Measurements from ENCODE around the gene UBE2R2.

DNA sequence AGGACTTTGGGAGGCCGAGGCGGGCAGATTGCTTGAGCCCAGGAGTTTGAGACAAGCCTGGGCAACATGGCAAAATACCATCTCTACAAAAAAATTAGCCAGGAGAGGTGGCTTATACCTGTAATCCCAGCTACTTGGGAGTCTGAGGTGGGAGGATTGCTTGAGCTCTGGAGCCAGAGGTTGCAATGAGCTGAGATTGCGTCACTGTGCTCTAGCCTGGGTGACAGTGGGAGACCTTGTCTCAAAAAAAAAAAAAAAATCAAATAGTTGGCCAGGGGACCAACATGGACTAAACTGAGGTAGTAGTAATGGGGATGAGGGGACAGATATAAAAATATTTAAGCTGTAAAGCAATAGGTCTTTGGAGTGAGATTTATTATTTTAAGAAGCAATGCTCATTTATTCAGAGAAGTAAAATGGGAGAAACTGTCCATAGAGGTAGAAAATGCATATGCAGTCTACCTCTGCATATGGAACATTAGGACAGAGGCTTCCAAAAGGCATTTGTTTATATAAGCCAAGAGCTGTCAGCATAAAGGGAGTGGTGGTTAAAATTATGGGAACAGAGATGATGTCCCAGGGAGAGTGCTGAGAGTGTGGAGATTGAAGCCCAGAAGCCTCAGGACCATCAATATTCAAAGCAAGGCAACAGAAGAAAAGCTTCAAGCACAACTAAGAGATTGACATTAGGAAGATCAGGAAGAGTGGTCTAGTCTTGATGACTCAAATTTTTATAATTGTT is 98.1 kb downstream of the UBE2R2 start:
- no peak for TF ChIP-seq EZH2 (IDR thresholded peaks at IDR 0.05; ENCODE audit: borderline replicate concordance, low read depth, low read length, severe bottlenecking)
- TF ChIP-seq CTCF (IDR thresholded peaks at IDR 0.05; ENCODE audit: borderline replicate concordance, extremely low read depth, low read length, poor library complexity, severe bottlenecking) = no peak
